ENCODE measurements around the gene TNNT3.

Gene TNNT3

GRCh38 chr11:1943977-1944376, 24.5 kb downstream of the TNNT3 start:
- no peaks in the 10 kb centered on the region for H3K27me3 Mint-ChIP-seq
- no peak overlapping the region for H3K27ac Mint-ChIP-seq

GRCh38 chr11:1946812-1947484, 27.4 kb downstream of the TNNT3 start, which contains the start of gene MRPL23:
Gene MRPL23, plus strand, starts transcription at chr11:1947332. Its CDS starts 31 bp downstream, at chr11:1947363.
- H3K9me3 Mint-ChIP-seq, result no peaks in the 10 kb centered on the region
- no peak within 1 kb of the TSS for H3K4me3 Mint-ChIP-seq
- H3K27ac Mint-ChIP-seq, result no peak within 1 kb of the TSS
- no peaks in the 10 kb centered on the region for H3K27me3 Mint-ChIP-seq
- no peaks in the 10 kb centered on the region for H3K4me1 Mint-ChIP-seq
- no peaks in the 10 kb centered on the region for H3K36me3 Mint-ChIP-seq

More at GRCh38 chr11:1943977-1944376, 24.5 kb downstream of the TNNT3 start:
- no peaks in the 10 kb centered on the region for H3K9me3 Mint-ChIP-seq
- no peaks in the 10 kb centered on the region for H3K36me3 Mint-ChIP-seq
- peaks cover 9% of the 10 kb centered on the region for H3K4me1 Mint-ChIP-seq
- no peak overlapping the region for H3K4me3 Mint-ChIP-seq

- Mint-ChIP-seq H3K9me3 (no peaks in the 10 kb centered on the region), H3K4me3 (no peak overlapping the region), H3K4me1 (no peaks in the 10 kb centered on the region), H3K27ac (no peak overlapping the region), H3K27me3 (no peaks in the 10 kb centered on the region), H3K36me3 (no peaks in the 10 kb centered on the region)
Observed at GRCh38 chr11:1947592-1948237, 28.2 kb downstream of the TNNT3 start.

GRCh38 chr11:1948389-1948788, 28.9 kb downstream of the TNNT3 start:
- Mint-ChIP-seq H3K4me1 (no peaks in the 10 kb centered on the region), H3K36me3 (no peaks in the 10 kb centered on the region), H3K27ac (no peak overlapping the region), H3K27me3 (no peaks in the 10 kb centered on the region), H3K9me3 (no peaks in the 10 kb centered on the region), H3K4me3 (peak overlapping the region; percentile 23)

GRCh38 chr11:1949302-1949701, 29.8 kb downstream of the TNNT3 start:
- Mint-ChIP-seq H3K4me3 (no peak overlapping the region), H3K4me1 (no peaks in the 10 kb centered on the region), H3K27me3 (no peaks in the 10 kb centered on the region), H3K27ac (no peak overlapping the region), H3K36me3 (no peaks in the 10 kb centered on the region), H3K9me3 (no peaks in the 10 kb centered on the region)

- H3K27ac Mint-ChIP-seq, result no peak overlapping the region
- no peaks in the 10 kb centered on the region for H3K36me3 Mint-ChIP-seq
- no peaks in the 10 kb centered on the region for H3K4me1 Mint-ChIP-seq
- no peaks in the 10 kb centered on the region for H3K27me3 Mint-ChIP-seq
- H3K9me3 Mint-ChIP-seq, result no peaks in the 10 kb centered on the region
- no peak overlapping the region for H3K4me3 Mint-ChIP-seq
Observed at GRCh38 chr11:1949922-1950321, 30.4 kb downstream of the TNNT3 start.

- Mint-ChIP-seq H3K4me3 (no peak overlapping the region), H3K27ac (no peak overlapping the region), H3K9me3 (no peaks in the 10 kb centered on the region), H3K36me3 (no peaks in the 10 kb centered on the region), H3K4me1 (no peaks in the 10 kb centered on the region), H3K27me3 (no peaks in the 10 kb centered on the region)
Observed at GRCh38 chr11:1952806-1953482, 33.4 kb downstream of the TNNT3 start.

GRCh38 chr11:1953489-1954266, 34.2 kb downstream of the TNNT3 start:
- Mint-ChIP-seq H3K36me3 (no peaks in the 10 kb centered on the region), H3K4me3 (no peak overlapping the region), H3K27ac (no peak overlapping the region), H3K4me1 (no peaks in the 10 kb centered on the region), H3K27me3 (no peaks in the 10 kb centered on the region), H3K9me3 (no peaks in the 10 kb centered on the region)

GRCh38 chr11:1958367-1958766, 38.9 kb downstream of the TNNT3 start:
- Mint-ChIP-seq H3K27me3 (no peaks in the 10 kb centered on the region), H3K36me3 (no peaks in the 10 kb centered on the region), H3K27ac (no peak overlapping the region), H3K4me3 (no peak overlapping the region), H3K9me3 (no peaks in the 10 kb centered on the region), H3K4me1 (no peaks in the 10 kb centered on the region)

- H3K4me1 Mint-ChIP-seq, result no peaks in the 10 kb centered on the region
- H3K36me3 Mint-ChIP-seq, result no peaks in the 10 kb centered on the region
- no peaks in the 10 kb centered on the region for H3K27me3 Mint-ChIP-seq
- no peak overlapping the region for H3K27ac Mint-ChIP-seq
- no peak overlapping the region for H3K4me3 Mint-ChIP-seq
- H3K9me3 Mint-ChIP-seq, result no peaks in the 10 kb centered on the region
Observed at GRCh38 chr11:1959786-1960185, 40.3 kb downstream of the TNNT3 start.

GRCh38 chr11:1963864-1964263, 44.4 kb downstream of the TNNT3 start:
- no peaks in the 10 kb centered on the region for H3K27me3 Mint-ChIP-seq
- no peak overlapping the region for H3K27ac Mint-ChIP-seq
- no peaks in the 10 kb centered on the region for H3K4me1 Mint-ChIP-seq
- H3K9me3 Mint-ChIP-seq, result no peaks in the 10 kb centered on the region
- no peak overlapping the region for H3K4me3 Mint-ChIP-seq
- no peaks in the 10 kb centered on the region for H3K36me3 Mint-ChIP-seq

GRCh38 chr11:1964348-1964747, 44.8 kb downstream of the TNNT3 start:
- H3K9me3 Mint-ChIP-seq, result no peaks in the 10 kb centered on the region
- H3K27ac Mint-ChIP-seq, result no peak overlapping the region
- no peaks in the 10 kb centered on the region for H3K4me1 Mint-ChIP-seq
- no peaks in the 10 kb centered on the region for H3K27me3 Mint-ChIP-seq
- no peaks in the 10 kb centered on the region for H3K36me3 Mint-ChIP-seq
- H3K4me3 Mint-ChIP-seq, result no peak overlapping the region

- H3K27ac Mint-ChIP-seq, result no peak overlapping the region
- no peak overlapping the region for H3K4me3 Mint-ChIP-seq
- no peaks in the 10 kb centered on the region for H3K36me3 Mint-ChIP-seq
- no peaks in the 10 kb centered on the region for H3K27me3 Mint-ChIP-seq
- no peaks in the 10 kb centered on the region for H3K9me3 Mint-ChIP-seq
- H3K4me1 Mint-ChIP-seq, result no peaks in the 10 kb centered on the region
Observed at GRCh38 chr11:1964955-1965354, 45.5 kb downstream of the TNNT3 start.

GRCh38 chr11:1966531-1966930, 47.0 kb downstream of the TNNT3 start:
- H3K4me3 Mint-ChIP-seq, result no peak overlapping the region
- H3K27me3 Mint-ChIP-seq, result no peaks in the 10 kb centered on the region
- no peaks in the 10 kb centered on the region for H3K9me3 Mint-ChIP-seq
- H3K36me3 Mint-ChIP-seq, result no peaks in the 10 kb centered on the region
- no peaks in the 10 kb centered on the region for H3K4me1 Mint-ChIP-seq
- H3K27ac Mint-ChIP-seq, result no peak overlapping the region

GRCh38 chr11:1967641-1968225, 48.2 kb downstream of the TNNT3 start:
- H3K4me1 Mint-ChIP-seq, result no peaks in the 10 kb centered on the region
- no peaks in the 10 kb centered on the region for H3K27me3 Mint-ChIP-seq
- H3K4me3 Mint-ChIP-seq, result no peak overlapping the region
- no peaks in the 10 kb centered on the region for H3K9me3 Mint-ChIP-seq
- no peaks in the 10 kb centered on the region for H3K36me3 Mint-ChIP-seq
- no peak overlapping the region for H3K27ac Mint-ChIP-seq
